ENCODE data around the gene UPK1A. TPM values are rescaled to one million over a fixed set of nuclear protein-coding genes. Genes with fewer than 3 reads are reported as not detected.
"Not testable (repeated sequence)": the region's sequence is repeated elsewhere in the genome, so short reads cannot be mapped to it uniquely, and the experiment has no call there.

The UPK1A gene
- polyA plus RNA-seq, 3 donors, result 13.1 to 27.1 (median 15.8) TPM

DNA sequence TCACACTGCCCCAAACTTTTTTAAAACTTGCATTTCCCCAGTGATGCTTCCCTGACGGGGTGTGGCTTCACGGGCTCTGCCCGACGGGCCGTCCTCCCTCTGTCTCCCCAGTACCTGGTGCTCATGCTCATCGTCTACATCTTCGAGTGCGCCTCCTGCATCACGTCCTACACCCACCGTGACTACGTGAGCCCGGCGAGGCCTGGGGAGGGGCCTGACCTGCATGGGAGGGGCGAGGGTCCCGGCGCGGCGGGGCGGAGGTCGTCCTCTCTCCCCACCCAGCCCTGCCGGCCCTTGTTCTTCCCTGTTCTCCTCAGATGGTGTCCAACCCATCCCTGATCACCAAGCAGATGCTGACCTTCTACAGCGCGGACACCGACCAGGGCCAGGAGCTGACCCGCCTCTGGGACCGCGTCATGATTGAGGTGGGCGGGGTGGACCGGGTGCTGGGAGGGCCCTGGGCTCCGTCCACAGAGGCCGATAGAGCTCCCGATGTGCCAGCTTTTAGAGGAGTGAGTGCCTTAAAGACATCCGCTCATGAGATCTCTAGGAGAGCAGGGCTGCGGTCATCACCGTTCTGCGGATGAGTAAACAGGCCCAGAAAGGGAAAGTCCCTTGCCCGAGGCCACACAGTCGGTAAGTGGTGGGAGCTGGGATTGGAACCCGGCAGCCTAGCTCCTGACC, 6.9 kb downstream of the UPK1A start:
- DNase-seq, result no peak

DNA sequence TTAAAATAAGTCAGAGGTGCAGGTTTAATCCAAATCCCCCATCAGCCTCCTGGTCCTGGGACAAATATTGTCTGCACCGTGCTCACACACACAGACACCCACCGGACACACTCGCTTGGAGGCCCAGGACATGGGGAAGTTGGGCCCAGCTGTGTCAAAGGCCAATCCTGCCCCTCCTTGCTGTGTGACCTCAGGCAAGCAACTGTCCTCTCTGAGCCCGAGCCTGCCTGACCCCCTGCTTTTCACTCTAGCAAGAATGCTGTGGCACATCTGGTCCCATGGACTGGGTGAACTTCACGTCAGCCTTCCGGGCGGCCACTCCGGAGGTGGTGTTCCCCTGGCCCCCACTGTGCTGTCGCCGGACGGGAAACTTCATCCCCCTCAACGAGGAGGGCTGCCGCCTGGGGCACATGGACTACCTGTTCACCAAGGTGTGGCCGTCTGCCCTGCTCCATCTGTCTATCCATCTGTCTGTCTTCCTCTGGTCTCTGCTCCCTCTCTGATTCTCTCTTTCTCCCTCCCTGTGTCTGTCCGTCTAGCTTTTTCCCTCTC, 9.3 kb downstream of the UPK1A start:
- DNase-seq, result no peak

DNA sequence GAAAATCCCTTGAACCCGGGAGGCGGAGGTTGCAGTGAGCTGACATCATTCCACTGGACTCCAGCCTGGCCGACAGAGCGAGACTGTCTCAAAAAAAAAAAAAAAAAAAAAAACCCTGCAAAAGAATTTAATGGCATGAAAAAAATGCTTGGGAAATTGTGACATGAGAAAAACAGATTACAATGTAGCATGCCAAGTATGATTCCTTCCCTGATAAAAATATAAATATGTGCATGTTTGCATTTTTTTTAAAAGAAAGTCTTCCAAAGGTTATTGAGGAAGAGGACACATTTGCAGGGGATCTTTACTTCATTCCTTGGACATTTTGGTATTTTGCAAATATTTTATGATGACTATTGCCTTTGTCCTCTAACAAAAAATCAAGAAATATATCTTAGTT, 23.5 kb downstream of the UPK1A start:
- no peak for DNase-seq

DNA sequence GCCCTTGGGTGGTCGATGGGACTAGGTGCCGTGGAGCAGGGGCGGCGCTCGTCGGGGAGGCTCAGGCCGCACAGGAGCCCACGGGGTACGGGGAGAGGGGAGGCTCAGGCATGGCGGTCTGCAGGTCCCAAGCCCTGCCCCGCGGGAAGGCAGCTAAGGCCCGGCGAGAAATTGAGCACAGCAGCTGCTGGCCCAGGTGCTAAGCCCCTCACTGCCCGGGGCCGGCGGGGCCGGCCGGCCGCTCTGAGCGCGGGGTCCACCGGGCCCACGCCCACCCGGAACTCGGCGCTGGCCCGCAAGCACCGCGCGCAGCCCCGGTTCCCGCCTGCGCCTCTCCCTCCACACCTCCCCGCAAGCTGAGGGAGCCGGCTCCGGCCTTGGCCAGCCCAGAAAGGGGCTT, 24.8 kb downstream of the UPK1A start:
- DNase-seq, result not testable (repeated sequence)

DNA sequence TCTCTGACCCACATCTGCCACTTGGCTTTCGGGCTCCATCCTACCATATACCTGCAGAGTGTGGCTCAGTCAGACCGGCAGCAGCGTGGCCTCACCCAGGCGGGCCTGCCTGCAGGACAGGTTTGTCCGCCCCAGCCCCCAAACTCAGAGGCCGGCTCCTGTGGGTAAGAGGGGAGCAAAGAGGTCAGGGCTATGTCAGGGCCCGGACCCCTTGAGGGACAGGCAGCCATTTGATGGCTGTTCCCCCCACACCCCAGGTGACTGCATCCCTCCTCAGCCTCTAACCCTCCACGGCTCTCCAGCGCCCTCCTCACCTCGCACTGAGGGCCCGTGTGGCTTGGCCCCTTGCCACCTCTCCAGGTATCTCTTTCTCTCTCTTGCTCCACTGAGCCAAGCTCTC, 25.7 kb downstream of the UPK1A start:
- no peak for DNase-seq

DNA sequence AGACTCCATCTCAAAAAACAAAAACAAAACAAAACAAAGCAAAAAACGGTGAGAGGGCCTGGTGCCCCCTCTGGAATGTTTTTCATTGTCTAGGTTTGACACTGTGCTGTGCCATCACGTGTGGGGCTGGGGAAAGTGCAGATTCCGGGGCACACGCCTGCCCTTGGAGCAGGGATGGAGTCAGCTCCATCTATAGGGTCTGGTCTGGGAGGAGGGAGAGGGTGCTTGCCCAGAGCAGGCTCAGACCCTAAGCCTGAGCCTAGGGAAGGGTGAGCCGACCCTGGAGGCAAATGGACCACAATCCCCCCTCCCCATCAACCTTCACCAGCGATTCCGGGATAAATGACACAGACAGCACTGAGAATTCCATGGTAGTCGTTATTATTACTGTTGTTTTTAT, 27.1 kb downstream of the UPK1A start:
- no peak for DNase-seq

DNA sequence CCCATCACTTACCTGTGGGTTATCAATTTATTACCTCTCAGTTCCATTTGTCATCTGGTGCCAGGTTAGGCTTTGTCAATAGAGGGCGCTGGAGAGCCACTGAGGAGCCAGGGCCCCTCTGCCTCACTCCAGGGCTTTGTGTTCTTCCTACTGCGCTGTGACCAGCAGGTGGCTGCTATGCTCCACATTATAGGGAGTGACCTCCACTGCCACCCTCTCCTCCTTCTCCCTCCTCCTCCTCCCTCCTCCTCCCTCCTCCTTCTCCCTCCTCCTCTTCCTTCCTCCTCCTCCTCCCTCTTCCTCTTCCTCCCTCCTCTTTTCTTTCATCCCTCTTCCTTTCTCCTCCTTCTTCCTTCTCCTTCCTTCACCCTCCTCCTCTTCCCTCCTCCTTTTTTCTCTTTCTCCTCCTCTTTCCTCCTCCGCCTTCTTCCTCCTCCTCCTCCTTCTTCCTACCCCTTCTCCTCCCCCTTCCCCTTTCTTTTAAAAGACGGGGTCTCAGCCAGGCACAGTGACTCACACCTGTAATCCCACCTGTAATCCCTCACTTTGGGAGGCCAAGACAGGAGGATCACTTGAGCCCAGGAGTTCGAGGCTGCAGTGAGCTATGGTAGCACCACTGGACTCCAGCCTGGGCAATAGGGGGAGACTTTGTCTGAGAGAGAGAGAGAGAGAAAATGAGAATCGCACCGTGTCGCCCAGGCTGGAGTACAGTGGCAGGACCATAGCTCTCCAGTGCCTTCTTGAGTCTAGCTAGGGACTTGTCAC, 27.7 kb downstream of the UPK1A start:
- peak; percentile 80 for DNase-seq

DNA sequence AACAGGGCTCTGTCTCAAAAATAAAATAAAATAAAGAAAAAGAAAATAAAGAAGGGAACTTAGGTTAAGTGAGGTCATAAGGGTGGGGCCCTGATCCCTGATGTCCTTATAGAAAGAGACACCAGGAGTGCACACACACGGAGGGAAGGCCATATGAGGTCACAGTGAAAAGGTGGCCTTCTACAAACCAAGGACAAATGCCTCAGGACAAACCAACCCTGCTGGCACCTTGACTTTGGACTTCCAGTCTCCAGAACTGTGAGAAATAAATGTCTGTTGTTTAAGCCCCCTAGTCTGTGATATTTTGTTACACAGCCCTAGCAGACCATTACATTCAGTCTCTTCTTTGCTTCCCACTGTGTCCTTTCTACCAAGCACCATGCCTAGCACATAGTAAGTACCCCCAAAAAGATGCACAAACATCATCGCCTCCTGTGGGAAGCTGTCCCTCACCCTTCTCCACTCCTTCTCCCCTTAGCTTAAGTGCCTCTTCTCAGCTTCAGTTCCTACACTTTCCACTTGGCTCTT, 29.6 kb downstream of the UPK1A start:
- DNase-seq, result no peak

DNA sequence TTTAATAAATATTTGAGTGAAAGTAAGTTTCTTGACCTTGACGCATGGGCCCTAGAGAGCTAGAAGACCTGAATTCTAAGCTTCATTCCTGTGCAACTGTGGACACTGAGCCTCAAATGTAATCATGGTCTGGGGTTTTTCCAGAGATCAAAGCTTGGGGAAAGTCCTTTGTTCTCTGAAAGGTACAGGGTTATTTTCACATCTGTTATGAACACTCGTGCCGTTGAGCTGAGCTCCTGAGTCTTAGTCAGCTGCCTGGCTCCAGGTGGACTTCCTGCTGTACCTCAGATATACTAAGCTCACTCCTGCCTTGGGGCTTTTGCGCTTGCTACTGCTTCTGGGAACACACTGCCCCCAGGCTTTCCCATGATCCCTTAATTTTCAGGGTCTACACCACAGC, 30.5 kb downstream of the UPK1A start:
- DNase-seq, result no peak

DNA sequence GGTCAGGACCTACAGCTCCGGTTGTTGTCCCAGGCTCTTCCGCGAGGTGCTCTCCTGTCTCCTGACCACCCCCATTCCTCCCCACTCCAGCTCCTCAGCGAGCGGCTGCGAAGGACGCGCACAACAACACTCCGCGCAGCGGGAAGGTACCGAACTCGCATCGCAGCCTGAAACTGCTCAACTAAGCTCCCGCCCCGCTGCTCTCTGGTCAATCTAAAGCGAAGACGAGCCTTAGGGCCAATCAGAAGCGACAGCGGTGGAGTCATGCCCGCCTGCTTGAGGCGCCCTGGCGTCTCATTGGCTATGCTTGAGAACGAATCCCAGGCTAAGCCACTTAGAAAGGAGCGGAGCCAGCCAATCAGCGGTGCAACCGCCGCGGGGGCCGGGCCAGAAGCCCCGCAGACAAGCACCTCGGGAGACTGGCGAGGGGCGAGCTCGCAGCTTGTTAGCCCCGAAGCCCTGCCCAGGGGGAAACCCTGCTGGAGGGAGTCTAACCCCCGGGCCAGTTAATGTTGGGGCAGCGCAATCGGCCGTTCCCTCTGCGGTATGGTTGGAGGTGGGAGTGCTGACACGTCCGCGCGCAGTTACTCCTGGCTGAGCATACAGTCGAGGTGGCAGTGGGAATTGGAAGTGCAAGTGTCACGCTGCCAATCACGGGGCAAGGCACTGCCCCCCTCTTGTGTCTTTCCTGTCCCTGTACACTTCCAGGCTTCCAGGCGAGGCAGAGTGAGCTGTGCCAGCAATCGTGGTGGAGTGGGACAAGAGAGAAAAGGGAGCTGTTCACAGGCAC, 36.1 kb downstream of the UPK1A start:
- DNase-seq, result peak; percentile 96

DNA sequence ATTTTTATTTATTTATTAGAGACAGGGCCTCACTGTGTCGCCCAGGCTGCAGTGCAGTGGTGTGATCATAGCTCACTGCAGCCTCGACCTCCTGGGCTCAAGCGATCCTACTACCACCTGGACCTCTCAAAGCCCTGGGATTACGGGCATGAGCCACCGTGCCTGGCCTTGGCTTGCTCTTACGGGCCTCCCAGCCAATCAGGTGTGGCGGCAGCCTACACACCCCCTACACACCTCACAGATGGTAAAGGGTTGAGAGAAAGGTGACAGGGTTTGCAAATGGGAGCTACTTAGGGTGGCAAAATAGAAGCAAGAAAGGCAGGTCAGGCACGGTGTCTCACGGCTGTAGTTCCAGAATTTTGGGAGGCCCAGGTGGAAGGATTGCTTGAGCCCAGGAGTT, 37.0 kb downstream of the UPK1A start:
- DNase-seq, result no peak

DNA sequence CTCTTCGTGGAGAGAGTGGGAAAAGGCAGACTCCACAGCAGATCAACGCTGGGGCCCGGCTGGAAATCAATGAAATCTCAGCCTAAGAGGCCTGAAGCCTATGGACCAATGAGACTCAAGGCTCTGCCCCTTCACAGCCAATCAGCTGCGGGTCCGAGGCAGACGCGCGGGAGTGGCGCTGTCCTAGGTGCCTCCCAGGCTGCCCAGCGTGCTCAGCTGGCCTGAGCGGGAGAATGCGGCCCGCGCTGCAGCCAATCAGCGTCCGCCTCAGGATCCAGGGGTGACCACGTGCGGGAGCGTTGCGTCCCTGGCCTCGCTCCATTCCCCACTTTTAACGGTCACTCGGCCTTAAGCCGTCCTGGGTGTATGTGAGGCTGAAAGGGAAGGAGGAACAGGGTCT, 37.9 kb downstream of the UPK1A start, which contains the start of gene ZBTB32:
TSS of gene ZBTB32 (plus strand) at position 341 of the 400 bp plus-strand sequence. CDS start 10,069 bp downstream, outside the sequence.
- peak; percentile 45 for DNase-seq

DNA sequence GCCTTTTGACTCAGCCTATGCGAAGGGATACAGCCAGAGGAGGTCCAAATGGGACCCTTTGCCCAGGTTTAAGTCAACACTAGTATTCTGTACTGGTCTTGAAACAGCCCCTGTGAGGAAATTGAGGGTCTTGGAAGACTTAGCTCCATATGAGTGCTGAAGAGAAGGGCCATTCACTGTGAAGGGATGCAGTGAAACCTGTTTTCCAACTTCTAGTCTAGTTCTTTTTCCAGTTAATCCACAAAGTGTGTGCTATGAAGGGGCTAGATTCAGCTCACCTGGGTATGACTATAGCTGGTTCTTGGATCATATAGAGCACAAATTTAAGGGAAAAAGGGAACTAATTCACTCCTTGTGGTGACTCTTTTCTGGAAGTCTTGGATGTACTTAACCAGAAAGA, 42.1 kb downstream of the UPK1A start:
- DNase-seq, result no peak

DNA sequence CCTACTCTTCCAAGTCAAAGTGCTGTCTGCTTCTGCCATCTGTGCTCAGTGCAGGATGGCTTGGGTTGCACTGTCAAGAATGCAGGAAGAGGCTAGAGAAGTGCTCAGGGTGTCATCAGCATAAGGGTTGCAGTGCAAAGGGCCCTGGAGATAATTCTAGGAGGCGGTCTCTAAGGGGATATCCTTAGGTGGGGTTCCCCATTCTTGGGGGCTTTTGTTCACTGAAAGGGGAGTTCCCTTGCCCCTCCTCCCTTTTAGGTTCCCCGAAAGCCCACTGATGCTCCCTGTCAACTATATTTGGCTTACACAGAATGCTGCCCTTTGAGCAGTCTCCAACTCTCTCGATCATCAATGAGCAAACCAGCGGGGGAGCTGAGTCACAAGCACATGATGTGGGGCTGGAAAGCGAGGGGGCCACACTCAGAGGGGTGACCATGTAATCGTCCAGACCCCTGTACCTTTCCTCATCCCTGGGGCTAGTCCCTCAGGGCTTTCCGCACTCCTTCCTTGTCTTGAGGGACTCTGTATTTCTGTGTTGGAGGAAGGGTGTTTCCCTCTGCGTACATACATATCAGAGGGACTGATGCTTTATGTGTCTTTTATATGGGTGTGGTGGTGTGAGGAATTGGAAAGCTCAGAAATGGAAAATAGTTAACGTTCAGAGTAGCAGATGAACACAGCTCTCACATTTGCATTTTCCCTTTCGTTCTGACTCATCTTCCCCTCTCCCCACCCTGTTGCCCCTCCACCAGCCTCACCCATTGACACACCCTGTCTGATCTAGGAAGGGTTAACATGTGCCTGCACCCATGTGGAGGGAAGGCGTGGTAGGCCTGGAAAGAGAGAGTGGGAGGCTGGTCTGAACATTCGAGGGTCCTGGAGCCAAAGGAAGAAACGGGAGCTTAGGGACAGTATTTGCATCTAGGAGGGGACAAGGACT, 44.7 kb downstream of the UPK1A start:
- DNase-seq, result no peak

DNA sequence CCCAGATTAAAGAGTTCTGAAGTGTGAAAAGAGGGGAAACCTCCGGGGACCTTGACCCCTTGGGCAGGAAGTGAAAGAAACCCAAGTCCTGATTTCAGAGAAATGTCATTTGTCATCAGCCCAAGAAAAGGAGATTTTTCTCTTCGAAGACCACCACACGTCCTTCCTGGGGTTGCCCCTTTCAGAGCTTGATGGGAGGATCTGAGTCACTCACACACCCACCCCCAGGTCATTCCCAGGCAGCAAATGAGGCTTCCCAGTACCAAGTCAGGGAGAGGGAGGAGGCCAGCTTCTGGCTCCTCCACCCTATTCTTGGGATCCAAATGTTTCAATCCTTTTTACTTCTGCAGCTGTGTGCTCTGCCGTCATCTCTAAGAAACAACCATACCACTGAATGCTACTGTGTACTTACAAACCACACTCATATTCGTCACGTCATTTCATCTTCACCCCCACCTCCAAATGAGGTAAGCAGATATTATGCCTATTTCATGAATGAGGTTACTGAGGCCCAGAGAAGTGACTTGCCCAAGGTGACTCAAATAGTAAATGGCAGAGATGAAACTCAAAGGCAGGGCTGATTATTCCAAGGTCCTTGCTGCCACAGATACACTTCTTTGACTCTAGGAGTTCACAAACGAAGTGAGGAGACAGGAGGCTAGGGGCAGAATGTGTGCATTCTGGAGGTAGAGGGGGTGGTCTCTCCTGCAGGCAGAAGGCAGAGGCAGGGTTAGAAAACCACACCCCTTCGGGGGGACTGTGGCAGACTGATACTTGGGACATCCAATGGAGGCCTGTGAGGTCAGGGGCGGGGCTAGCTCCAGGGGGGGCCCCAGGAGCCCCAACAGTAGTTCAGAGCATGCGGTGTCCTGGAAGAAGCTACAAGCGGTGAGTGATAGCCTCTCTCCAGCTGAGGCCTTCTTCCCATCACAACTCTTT, 46.5 kb downstream of the UPK1A start:
- no peak for DNase-seq

DNA sequence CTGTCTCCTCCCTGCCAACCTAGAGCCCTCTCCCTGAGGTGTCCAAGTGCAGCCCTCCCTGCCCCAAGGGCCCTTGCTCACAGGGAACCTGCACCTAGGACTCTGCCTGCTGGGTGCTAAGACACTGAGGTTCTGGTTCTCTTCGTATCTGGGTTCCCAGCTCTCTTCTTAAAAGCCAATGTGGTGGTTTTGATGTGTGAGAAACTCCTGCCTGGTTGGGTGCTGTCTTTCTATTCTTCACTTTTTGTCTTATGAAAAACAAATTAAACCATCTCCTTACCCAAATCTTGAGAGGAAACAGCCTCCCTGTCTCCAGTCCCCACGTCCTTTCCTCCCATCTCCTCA, 47.2 kb downstream of the UPK1A start:
- DNase-seq, result no peak

DNA sequence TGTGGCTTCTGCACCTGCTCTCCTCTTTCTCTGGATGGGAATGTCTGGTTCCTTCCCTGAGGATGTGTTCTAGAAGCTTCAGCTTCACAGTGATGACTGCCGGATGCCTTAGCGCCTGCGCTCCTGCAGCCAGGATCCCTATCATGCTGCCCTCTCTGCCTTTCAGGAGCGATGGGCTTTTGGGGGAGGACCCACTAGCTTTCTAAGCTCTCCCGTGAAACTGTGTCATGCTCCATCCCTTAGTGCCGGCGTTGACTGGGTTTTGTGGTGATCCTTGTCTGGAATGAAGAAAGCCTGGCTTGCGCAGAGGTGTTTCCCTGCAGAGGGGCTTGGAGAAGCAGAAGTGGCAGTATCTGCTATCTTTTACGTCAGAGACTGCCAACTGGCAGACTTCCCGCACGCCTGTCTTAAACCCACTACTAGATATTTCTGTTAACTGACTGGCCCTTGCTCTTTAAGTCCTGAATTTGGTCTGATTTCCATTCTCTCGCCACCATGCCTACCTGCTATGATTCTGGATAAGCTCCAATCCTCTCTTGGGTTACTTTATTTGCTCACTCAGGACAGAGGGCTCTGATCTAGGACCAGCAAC, 47.7 kb downstream of the UPK1A start:
- DNase-seq, result no peak

DNA sequence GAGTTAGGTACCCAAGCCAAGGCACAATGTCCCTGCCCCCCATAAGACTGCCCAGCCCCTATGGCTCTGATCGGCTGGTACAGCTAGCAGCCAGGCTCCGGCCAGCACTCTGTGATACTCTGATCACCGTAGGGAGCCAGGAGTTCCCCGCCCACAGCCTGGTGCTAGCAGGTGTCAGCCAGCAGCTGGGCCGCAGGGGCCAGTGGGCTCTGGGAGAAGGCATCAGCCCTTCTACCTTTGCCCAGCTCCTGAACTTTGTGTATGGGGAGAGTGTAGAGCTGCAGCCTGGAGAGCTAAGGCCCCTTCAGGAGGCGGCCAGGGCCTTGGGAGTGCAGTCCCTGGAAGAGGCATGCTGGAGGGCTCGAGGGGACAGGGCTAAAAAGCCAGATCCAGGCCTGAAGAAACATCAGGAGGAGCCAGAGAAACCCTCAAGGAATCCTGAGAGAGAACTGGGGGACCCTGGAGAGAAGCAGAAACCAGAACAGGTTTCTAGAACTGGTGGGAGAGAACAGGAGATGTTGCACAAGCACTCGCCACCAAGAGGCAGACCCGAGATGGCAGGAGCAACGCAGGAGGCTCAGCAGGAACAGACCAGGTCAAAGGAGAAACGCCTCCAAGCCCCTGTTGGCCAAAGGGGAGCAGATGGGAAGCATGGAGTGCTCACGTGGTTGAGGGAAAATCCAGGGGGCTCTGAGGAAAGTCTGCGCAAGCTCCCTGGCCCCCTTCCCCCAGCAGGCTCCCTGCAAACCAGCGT, 48.5 kb downstream of the UPK1A start:
- no peak for DNase-seq

DNA sequence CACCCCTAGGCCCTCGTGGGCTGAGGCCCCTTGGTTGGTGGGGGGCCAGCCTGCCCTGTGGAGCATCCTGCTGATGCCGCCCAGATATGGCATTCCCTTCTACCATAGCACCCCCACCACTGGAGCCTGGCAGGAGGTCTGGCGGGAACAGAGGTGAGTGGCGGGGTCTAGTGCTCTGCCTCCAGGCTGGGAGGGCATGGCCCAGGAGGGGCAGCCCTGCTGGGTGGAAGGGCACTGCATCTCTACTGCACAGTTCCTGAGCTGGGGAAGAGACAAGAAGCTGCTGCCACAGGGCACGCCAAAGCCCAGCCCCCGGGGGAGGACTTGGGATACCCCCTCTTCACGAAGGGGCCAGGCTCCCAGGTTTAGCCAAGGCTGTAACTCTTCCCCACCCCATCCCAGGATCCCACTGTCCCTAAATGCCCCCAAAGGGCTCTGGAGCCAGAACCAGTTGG, 49.1 kb downstream of the UPK1A start:
- no peak for DNase-seq
